ENCODE results near the gene NCOA1. TPM values are rescaled to one million over a fixed set of nuclear protein-coding genes. Genes with fewer than 3 reads are reported as not detected.

Gene NCOA1
- total and polyA plus RNA-seq, 12 donors, result 8.6 to 36.7 (median 32.0) TPM

DNA sequence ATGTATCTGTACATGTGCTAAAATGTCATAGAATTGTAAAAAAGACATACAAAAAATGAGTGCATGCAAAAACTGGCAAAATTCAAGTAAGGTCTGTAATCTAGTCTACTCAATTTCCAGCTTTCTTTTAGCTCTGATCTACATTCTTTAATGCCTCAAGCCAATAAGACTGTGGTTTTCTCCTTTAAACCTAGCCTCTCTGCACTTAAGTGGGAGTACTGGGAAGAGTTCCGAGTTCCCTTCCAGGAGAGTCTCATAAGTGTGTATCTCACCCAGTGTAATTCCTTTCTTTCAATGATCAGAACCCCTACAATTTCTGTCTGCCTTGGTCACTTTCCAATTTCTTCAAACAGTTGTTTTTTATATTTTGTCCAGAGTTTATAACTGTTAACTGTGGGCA is 152.0 kb downstream of the NCOA1 start:
- Histone ChIP-seq H3K27ac (no peak overlapping the region), H3K36me3 (peaks cover 0 to 9% (median 0%) of the 10 kb centered on the region in 9 donors), H3K27me3 (no peaks in the 10 kb centered on the region), H3K9me3 (peaks cover 0 to 7% (median 0%) of the 10 kb centered on the region in 11 donors), H3K4me3 (no peak overlapping the region), H3K4me1 (peaks cover 0 to 15% (median 0%) of the 10 kb centered on the region in 9 donors)
- intact Hi-C loops (cut with DNase I), result no loop called here
- no peak for ATAC-seq
- no peak for DNase-seq
- TF ChIP-seq, protein P1, sequence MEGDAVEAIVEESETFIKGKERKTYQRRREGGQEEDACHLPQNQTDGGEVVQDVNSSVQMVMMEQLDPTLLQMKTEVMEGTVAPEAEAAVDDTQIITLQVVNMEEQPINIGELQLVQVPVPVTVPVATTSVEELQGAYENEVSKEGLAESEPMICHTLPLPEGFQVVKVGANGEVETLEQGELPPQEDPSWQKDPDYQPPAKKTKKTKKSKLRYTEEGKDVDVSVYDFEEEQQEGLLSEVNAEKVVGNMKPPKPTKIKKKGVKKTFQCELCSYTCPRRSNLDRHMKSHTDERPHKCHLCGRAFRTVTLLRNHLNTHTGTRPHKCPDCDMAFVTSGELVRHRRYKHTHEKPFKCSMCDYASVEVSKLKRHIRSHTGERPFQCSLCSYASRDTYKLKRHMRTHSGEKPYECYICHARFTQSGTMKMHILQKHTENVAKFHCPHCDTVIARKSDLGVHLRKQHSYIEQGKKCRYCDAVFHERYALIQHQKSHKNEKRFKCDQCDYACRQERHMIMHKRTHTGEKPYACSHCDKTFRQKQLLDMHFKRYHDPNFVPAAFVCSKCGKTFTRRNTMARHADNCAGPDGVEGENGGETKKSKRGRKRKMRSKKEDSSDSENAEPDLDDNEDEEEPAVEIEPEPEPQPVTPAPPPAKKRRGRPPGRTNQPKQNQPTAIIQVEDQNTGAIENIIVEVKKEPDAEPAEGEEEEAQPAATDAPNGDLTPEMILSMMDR (IDR thresholded peaks at IDR 0.05), result no peak
- 68 to 88% methylated on average over 1 of the region's 1 CpG for WGBS, 2 donors

DNA sequence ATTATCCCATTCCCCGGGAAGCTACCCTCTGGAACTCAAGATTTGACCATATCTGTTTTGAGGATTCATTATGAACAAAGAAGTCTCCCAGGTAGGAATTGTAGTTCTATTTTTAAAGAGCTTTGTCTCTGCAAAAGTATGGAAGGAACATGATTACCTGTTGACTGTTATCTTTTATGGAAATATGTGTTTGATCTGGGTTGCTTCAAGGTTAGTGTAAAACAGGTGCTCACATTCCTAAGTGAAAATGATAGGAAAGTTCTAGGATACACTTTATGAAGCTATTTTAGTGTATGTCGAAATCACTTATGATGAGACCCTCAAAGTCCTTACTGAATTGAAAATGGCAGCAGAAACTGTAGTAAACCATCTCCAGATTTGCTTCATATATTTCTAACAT is 153.0 kb downstream of the NCOA1 start:
- ATAC-seq, result no peak
- intact Hi-C loops (cut with DNase I), result no loop called here
- Histone ChIP-seq H3K27ac (no peak overlapping the region), H3K4me3 (no peak overlapping the region), H3K27me3 (no peaks in the 10 kb centered on the region), H3K9me3 (no peaks in the 10 kb centered on the region), H3K4me1 (peaks cover 0 to 15% (median 0%) of the 10 kb centered on the region in 9 donors), H3K36me3 (peaks cover 0 to 9% (median 0%) of the 10 kb centered on the region in 9 donors)
- no peak for DNase-seq
- TF ChIP-seq, protein P1 (IDR thresholded peaks at IDR 0.05), result no peak
- 97 to 100% methylated on average over 2 of the region's 2 CpGs for WGBS, 2 donors

DNA sequence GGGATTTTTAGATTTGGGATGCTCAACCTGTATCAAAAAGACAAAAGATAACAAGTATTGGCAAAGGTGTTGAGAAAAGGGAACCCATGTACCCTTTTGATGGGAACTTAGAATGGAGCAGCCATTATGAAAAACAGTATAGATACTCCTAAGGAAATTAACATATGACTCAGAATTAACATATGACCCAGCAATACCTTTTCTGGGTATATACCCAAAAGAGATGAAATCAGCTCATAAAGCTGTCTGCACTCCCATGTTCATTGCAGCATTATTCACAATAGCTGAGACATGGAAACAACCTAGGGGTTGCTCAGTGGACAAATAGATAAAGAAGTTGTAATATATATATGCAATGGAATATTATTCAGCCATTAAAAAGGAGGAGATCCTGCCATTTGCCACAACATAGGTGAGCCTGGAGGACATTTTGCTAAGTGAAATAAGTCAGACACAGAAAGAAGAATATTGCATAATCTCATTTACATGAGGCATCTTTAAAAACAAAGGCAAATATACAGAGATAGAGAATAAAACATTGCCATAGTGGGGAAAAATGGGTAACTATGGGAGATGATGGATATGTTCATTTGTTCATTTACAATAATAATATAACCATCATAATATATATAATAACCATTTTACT is 160.1 kb downstream of the NCOA1 start:
- no peaks in the 10 kb centered on the region for H3K9me3 ChIP-seq
- H3K4me3 ChIP-seq, result no peak overlapping the region
- TF ChIP-seq, protein P1 (IDR thresholded peaks at IDR 0.05), result no peak
- H3K27me3 ChIP-seq, result no peaks in the 10 kb centered on the region
- peaks cover 0 to 3% (median 0%) of the 10 kb centered on the region in 9 donors for H3K36me3 ChIP-seq
- intact Hi-C loops (cut with DNase I), result loop anchor here in 2 of 10 donors (10.0 kb wide), 1 partner anchor 156 kb away; the partner anchor contains the start of gene NCOA1 (in 2 of the 2)
- H3K27ac ChIP-seq, result no peak overlapping the region
- H3K4me1 ChIP-seq, result peaks cover 0 to 20% (median 9%) of the 10 kb centered on the region in 9 donors
- ATAC-seq, result no peak
- DNase-seq, result no peak

DNA sequence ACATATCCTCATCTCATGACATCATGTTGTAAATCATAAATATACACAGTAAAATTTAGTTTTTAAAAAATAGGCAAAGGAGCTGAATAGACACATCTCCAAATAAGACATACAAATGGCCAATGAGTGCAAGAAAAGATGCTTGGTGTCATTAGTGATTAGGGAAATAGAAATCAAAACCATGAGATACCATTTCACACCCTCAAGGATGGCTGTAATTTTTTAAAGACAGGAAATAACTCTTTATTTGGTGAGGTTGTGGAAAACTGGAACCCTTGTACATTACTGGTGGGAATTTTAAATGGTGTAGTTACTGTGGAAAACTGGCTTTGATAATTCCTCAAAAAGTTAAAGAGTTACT is 160.6 kb downstream of the NCOA1 start:
- ATAC-seq (no peak), DNase-seq (no peak)
- Histone ChIP-seq H3K27ac (no peak overlapping the region), H3K4me3 (no peak overlapping the region), H3K27me3 (no peaks in the 10 kb centered on the region), H3K36me3 (no peaks in the 10 kb centered on the region), H3K4me1 (peaks cover 0 to 20% (median 11%) of the 10 kb centered on the region in 9 donors), H3K9me3 (no peaks in the 10 kb centered on the region)
- TF ChIP-seq, protein P1 (IDR thresholded peaks at IDR 0.05), result no peak
- intact Hi-C loops (cut with DNase I), result loop anchor here in 2 of 10 donors (10.0 kb wide), 1 partner anchor 157 kb away; the partner anchor contains the start of gene NCOA1 (in 2 of the 2)
